GM18858 (cell line): ENCODE measurements around the gene TUSC2.
"Not testable (repeated sequence)": the region's sequence is repeated elsewhere in the genome, so short reads cannot be mapped to it uniquely, and the experiment has no call there.

Source experiments
- ATAC-seq: cut with Tn5 transposase; IDR thresholded peaks from one replicate; pipeline ENCODE4 v1.9.1; 2021; ENCODE audit not compliant: unreplicated experiment

Gene TUSC2

GRCh38 chr3:50319894-50320625 is 8.0 kb downstream of the TUSC2 start:
- no peak for ATAC-seq

GRCh38 chr3:50319181-50319893 is 8.7 kb downstream of the TUSC2 start:
- ATAC-seq: no peak

- no peak for ATAC-seq
Measured at GRCh38 chr3:50318615-50319014, 9.4 kb downstream of the TUSC2 start.

- no peak for ATAC-seq
Measured at GRCh38 chr3:50318163-50318562, 9.9 kb downstream of the TUSC2 start.

GRCh38 chr3:50317300-50317699 is 10.7 kb downstream of the TUSC2 start:
- ATAC-seq: no peak

GRCh38 chr3:50316657-50317242 is 11.3 kb downstream of the TUSC2 start:
- ATAC-seq: no peak

GRCh38 chr3:50314816-50315215 is 13.2 kb downstream of the TUSC2 start:
- no peak for ATAC-seq

- ATAC-seq: no peak
Measured at GRCh38 chr3:50314342-50314741, 13.7 kb downstream of the TUSC2 start.

- not testable (repeated sequence) for ATAC-seq
Measured at GRCh38 chr3:50312041-50312440, 16.0 kb downstream of the TUSC2 start.

GRCh38 chr3:50304601-50305000 is 23.4 kb downstream of the TUSC2 start:
- no peak for ATAC-seq

GRCh38 chr3:50303013-50303815 is 24.8 kb downstream of the TUSC2 start, which contains the start of gene HYAL1:
Gene HYAL1 (minus strand): TSS chr3:50303574. CDS start chr3:50302956, 618 bp downstream.
- no peak for ATAC-seq

GRCh38 chr3:50302095-50303012 is 25.7 kb downstream of the TUSC2 start:
- no peak for ATAC-seq

GRCh38 chr3:50300681-50301254 is 27.3 kb downstream of the TUSC2 start:
- ATAC-seq: no peak

- no peak for ATAC-seq
Measured at GRCh38 chr3:50299929-50300680, 27.9 kb downstream of the TUSC2 start.

GRCh38 chr3:50299638-50299928 is 28.4 kb downstream of the TUSC2 start:
- no peak for ATAC-seq

- ATAC-seq: peak; percentile 73
Measured at GRCh38 chr3:50298836-50299637, 29.0 kb downstream of the TUSC2 start, which contains the start of the genes HYAL3 and NAA80. Gene HYAL3 (minus strand): TSS chr3:50299405. CDS start chr3:50295602, 3,803 bp downstream. Gene NAA80 (minus strand): TSS chr3:50299405. CDS start chr3:50297463, 1,942 bp downstream.

GRCh38 chr3:50297896-50298725 is 29.9 kb downstream of the TUSC2 start:
- no peak for ATAC-seq
